Neural crest cell (in vitro differentiated cells): ENCODE results near the gene CYBB. TPM values are rescaled to one million over a fixed set of nuclear protein-coding genes. Genes with fewer than 3 reads are reported as not detected.
"Not testable (repeated sequence)": the region's sequence is repeated elsewhere in the genome, so short reads cannot be mapped to it uniquely, and the experiment has no call there.

Experiments
- DNase-seq: peaks from one replicate; pipeline ENCODE4 v3.0.0; 2021; ENCODE audit warnings: low read depth, mixed read lengths, low spot score
- H3K27ac Mint-ChIP-seq: one replicate; pipeline ENCODE4 v1.8.0; 2021; ENCODE audit warnings: mild to moderate bottlenecking, mixed read lengths; ENCODE audit not compliant: unreplicated experiment
- H3K27me3 Mint-ChIP-seq: 2 replicates; pipeline ENCODE4 v1.8.0; 2021; ENCODE audit warnings: low read depth, mild to moderate bottlenecking, mixed read lengths
- H3K36me3 Mint-ChIP-seq: 2 replicates; pipeline ENCODE4 v1.8.0; 2021; ENCODE audit warnings: low read depth, mild to moderate bottlenecking, mixed read lengths
- H3K4me1 Mint-ChIP-seq: 2 replicates; pipeline ENCODE4 v1.8.0; 2021; ENCODE audit warnings: mixed read lengths
- H3K4me3 Mint-ChIP-seq: one replicate; pipeline ENCODE4 v1.8.0; 2021; ENCODE audit warnings: mild to moderate bottlenecking, mixed read lengths
- H3K9me3 Mint-ChIP-seq: 2 replicates; pipeline ENCODE4 v1.8.0; 2021; ENCODE audit warnings: mixed read lengths
- total RNA-seq: library from RNA; stranded (reverse); gene quantifications from 2 replicates; pipeline ENCODE4 v1.2.1, GENCODE V29; 2021
- TF ChIP-seq, protein P1 (sequence below): fragments of 200-600 bp; sonication (generic); conservative IDR thresholded peaks from 2 replicates; pipeline ENCODE4 v1.5.0; 2021; ENCODE audit warnings: antibody characterized with exemption, mild to moderate bottlenecking

Gene CYBB
- total RNA-seq, 1 donor from 2014 or later, result not detected

DNA sequence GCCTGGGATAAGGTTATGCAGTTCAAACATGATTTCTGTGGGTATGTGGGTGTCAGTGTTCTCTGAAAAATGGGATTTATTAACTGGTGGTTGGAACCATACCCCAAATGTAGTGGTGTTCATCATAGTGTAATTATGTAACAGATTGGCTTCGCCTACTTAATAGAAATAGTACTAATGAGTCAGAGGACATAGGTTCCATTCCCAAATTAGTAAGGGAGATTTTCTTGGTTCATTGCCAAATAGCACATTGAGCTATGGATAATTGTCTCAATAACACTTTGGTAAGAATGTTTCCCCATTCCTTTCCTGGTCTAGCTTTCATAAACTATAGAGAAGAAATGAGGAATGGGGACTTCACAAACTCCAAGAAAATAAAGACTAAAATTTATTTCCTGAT is 20.5 kb upstream of the CYBB start:
- TF ChIP-seq, protein P1, sequence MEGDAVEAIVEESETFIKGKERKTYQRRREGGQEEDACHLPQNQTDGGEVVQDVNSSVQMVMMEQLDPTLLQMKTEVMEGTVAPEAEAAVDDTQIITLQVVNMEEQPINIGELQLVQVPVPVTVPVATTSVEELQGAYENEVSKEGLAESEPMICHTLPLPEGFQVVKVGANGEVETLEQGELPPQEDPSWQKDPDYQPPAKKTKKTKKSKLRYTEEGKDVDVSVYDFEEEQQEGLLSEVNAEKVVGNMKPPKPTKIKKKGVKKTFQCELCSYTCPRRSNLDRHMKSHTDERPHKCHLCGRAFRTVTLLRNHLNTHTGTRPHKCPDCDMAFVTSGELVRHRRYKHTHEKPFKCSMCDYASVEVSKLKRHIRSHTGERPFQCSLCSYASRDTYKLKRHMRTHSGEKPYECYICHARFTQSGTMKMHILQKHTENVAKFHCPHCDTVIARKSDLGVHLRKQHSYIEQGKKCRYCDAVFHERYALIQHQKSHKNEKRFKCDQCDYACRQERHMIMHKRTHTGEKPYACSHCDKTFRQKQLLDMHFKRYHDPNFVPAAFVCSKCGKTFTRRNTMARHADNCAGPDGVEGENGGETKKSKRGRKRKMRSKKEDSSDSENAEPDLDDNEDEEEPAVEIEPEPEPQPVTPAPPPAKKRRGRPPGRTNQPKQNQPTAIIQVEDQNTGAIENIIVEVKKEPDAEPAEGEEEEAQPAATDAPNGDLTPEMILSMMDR, result no peak
- Mint-ChIP-seq H3K27me3 (no peaks in the 10 kb centered on the region), H3K4me1 (no peaks in the 10 kb centered on the region), H3K4me3 (no peak overlapping the region), H3K9me3 (peaks cover 3% of the 10 kb centered on the region), H3K27ac (no peak overlapping the region), H3K36me3 (no peaks in the 10 kb centered on the region)
- no peak for DNase-seq

DNA sequence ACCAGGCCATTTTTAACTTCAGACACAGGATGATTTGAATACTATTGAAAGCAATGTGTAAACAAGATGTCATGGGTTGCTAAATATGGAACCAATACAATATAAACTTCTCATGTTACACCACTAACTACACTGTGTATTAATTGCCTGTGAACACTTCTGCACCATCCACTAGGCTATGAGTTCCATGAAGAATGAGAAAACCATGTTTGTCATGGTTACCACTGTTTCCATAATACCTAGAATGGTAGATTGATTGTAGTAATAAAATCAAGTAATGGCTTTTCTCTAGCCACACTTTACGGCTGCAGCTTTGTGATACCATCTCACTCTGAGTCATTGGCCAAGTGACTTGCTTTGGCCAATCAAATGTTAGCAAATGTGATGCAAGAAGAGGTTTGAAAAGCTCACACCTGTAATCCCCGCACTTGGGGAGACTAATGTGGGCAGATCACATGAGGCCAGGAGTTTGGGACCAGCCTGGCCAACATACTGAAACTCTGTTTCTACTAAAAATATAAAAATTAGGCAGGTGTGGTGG is 19.9 kb upstream of the CYBB start:
- DNase-seq, result no peak
- H3K36me3 Mint-ChIP-seq, result no peaks in the 10 kb centered on the region
- TF ChIP-seq, protein P1, result no peak
- H3K4me1 Mint-ChIP-seq, result no peaks in the 10 kb centered on the region
- H3K4me3 Mint-ChIP-seq, result no peak overlapping the region
- H3K27me3 Mint-ChIP-seq, result no peaks in the 10 kb centered on the region
- peaks cover 3% of the 10 kb centered on the region for H3K9me3 Mint-ChIP-seq
- no peak overlapping the region for H3K27ac Mint-ChIP-seq

DNA sequence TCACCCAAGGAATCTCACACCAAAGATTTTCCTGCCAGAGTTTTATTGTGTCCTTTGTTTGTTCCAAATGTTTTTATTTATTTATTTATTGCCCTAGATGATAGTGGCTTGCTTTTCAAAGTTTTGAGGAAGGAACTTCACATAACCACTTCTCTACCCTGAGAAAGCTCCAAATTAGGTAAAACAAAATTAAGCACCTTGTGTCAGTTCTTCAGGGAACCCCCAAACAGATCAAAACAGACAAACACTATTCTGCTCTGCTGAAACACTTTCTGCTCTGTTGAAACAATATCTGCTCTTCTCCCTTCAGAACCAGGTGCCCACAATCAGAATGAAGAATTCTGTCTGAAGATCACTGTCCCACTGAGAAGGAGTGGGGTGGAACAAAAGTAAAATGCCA is 16.5 kb upstream of the CYBB start:
- H3K9me3 Mint-ChIP-seq, result peaks cover 7% of the 10 kb centered on the region
- H3K27ac Mint-ChIP-seq, result no peak overlapping the region
- no peaks in the 10 kb centered on the region for H3K27me3 Mint-ChIP-seq
- no peaks in the 10 kb centered on the region for H3K36me3 Mint-ChIP-seq
- TF ChIP-seq, protein P1, result no peak
- H3K4me3 Mint-ChIP-seq, result no peak overlapping the region
- no peaks in the 10 kb centered on the region for H3K4me1 Mint-ChIP-seq
- DNase-seq, result no peak

DNA sequence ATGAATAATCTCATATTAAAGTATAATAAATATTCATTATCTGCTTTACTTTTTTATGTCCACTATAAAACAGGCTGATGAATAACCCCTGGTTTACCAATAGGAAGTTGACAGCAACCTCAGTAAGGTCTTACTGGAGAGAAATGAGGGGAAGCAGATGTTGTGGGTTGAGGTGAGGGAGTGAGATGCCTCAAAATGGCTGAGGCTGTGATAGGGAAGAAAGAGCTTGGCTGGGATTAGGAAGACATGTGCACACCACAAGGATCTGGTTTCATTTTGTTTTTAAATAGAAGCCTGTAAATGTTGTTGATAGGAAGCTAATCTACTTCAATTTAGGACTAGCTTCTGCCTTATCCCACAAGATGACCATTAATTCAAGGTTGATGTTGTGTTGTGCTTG is 14.4 kb upstream of the CYBB start:
- Mint-ChIP-seq H3K4me1 (no peaks in the 10 kb centered on the region), H3K4me3 (no peak overlapping the region)

DNA sequence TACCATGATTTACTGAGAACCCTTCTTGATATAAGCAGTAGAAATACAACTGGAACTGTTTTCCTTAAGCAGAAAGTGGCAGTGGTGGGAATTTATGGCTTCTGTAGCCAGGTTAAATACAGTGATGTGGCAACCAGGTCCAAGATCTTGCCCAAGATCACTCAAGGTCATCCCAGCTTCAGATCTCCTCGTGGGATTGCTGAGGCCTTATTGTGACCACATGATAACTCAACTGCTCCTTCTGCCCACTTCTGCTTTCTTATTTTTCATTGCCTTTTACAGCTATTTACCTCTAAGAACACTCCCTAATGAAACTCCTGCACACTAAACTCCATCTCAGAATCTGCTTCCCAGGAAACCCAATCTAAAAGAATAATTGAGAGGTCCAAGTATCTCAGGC is 12.4 kb upstream of the CYBB start:
- peaks cover 4% of the 10 kb centered on the region for H3K9me3 Mint-ChIP-seq
- no peak overlapping the region for H3K27ac Mint-ChIP-seq

More for the DNA sequence above, 14.4 kb upstream of the CYBB start:
- peaks cover 7% of the 10 kb centered on the region for H3K9me3 Mint-ChIP-seq
- no peaks in the 10 kb centered on the region for H3K36me3 Mint-ChIP-seq
- TF ChIP-seq, protein P1, result no peak
- DNase-seq, result no peak
- H3K27me3 Mint-ChIP-seq, result no peaks in the 10 kb centered on the region
- H3K27ac Mint-ChIP-seq, result no peak overlapping the region

DNA sequence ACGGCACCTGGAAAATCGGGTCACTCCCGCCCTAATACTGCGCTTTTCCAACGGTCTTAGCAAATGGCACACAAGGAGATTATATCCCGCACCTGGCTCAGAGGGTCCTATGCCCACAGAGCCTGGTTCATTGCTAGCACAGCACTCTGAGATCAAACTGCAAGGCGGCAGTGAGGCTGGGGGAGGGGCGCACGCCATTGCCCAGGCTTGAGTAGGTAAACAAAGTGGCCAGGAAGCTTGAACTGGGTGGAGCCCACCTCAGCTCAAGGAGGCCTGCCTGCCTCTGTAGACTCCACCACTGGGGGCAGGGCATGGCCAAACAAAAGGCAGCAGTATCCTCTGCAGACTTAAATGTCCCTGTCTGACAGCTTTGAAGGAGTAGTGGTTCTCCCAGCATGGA is 11.0 kb upstream of the CYBB start:
- not testable (repeated sequence) for DNase-seq, H3K27ac Mint-ChIP-seq, H3K27me3 Mint-ChIP-seq, H3K4me1 Mint-ChIP-seq, H3K4me3 Mint-ChIP-seq, H3K36me3 Mint-ChIP-seq, H3K9me3 Mint-ChIP-seq

More for the DNA sequence above, 12.4 kb upstream of the CYBB start:
- H3K4me1 Mint-ChIP-seq, result no peaks in the 10 kb centered on the region
- TF ChIP-seq, protein P1, result no peak
- DNase-seq, result no peak
- no peaks in the 10 kb centered on the region for H3K36me3 Mint-ChIP-seq
- H3K4me3 Mint-ChIP-seq, result no peak overlapping the region
- no peaks in the 10 kb centered on the region for H3K27me3 Mint-ChIP-seq
